Activated CD4-positive, CD25-positive, alpha-beta regulatory T cell (primary cell): ENCODE results near the gene SPHK2.

ENCODE experiments used
- DNase-seq, 4 experiments: peaks; one replicate each; lab custom pipeline; 2025; lab: John Stamatoyannopoulos, UW

Gene SPHK2

DNA sequence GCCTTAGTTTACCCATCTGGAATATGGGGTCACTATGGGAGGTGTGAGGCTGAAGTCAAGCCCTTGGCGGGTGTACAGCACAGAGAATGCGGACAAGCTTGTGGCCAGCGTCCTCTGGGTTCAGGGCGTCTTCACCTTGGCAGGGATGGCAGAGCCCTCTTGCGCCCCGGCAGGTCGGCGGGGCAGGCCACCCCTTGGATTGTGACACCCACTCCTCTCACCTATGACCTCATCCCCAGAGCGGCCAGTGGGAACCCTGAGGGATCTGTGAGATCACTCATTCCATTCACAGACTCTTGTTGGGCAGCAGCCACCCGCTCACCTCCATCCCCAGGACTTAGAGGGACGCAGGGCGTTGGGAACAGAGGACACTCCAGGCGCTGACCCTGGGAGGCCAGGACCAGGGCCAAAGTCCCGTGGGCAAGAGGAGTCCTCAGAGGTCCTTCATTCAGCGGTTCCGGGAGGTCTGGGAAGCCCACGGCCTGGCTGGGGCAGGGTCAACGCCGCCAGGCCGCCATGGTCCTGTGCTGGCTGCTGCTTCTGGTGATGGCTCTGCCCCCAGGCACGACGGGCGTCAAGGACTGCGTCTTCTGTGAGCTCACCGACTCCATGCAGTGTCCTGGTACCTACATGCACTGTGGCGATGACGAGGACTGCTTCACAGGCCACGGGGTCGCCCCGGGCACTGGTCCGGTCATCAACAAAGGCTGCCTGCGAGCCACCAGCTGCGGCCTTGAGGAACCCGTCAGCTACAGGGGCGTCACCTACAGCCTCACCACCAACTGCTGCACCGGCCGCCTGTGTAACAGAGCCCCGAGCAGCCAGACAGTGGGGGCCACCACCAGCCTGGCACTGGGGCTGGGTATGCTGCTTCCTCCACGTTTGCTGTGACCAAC, 12.6 kb upstream of the SPHK2 start, which contains the start of gene SPACA4:
SPACA4 (plus strand) TSS at position 280 of the 896 bp plus-strand sequence; CDS start at position 517, 237 bp downstream.
- no peak for DNase-seq

- DNase-seq = no peak
These were observed 11.9 kb upstream of the SPHK2 start for GRCh38 chr19:48607359-48607755.

GRCh38 chr19:48608798-48609263, 10.5 kb upstream of the SPHK2 start:
- peak in 1 of 4 experiments; percentile 21 for DNase-seq

DNA sequence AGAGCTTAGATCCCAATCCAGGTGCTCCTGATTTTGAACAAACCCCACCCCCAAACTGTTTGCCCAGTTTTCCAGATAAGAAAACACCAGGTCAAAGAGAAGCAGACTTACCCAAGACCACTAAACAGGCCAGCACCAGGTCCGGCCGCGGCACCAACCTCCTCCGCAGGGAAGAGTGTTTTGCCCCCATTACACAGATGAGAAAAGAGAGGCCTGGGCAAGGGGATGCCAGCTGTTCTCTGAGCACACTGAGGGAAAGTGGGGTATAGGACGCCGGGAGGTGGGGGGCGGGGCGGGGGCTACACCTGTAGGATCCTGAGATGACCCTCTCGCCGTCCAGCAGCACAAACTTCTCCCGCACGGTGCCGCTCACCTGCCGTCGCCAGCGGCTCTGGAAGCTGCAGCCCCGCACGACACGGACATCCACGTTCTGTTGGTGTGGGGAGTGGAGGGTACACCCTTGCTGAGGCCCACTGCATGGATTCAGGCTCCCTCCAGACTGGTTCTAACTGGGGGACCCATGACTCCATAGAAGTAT, 9.7 kb upstream of the SPHK2 start:
- no peak for DNase-seq

DNA sequence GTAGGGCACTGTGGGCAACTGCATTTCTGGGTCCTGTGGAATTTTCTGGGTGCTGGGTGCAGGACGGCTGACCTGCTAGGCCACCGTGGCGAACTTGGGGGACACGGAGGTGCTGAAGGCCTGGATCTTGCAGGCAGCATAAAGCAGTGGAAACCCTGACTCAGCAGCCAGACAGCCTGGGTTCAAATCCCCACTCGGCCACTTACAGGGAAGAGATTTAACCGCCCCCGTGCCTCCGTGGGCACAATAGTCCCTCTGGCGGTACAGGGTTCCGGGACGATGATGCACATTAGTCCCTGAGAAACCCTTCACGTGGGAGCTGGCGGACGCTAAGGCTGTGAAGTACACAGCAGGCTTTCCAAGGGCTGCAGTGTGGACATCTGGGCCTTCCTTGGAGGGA, 7.4 kb upstream of the SPHK2 start:
- DNase-seq = no peak

DNA sequence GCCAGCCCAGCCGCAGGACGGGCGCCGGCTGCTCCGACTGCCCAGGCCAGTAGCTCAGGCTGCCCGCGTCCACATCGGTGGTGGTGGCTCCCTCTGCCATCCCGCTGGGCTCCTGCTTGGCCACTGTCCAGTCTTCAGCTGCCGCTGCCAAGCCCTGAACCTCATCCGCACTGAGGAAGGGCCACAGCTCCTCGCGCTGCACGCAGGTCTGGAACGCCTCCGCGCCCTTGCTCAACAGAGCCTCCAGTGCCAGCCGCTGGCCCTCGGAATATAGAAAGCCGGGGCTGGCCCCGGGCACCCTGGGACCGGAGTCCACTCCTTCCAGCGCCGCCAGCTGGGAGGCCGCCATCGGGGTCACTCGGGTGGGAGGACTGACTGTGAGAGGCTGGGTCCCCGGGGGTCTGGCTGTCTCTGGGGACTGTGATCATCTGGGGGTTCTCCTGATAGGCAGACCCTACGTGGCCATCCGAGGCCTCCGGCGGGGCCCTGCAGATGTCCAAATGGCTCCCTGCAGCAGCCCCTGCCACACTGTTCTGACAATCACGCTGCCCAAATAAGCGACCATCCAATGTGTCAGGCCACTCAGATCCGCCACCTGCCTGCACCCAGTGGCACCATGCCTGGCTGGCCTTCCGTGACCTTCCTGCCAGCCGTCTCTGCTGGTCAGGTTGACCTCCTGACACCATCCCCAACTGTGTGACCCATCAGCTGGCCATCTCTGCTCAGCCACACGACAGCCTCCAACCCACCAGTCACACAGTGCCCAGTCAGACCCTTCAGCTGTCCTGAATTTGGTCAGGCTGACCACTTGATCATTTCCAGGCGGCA, 6.1 kb upstream of the SPHK2 start:
- no peak for DNase-seq

- DNase-seq = no peak
These were observed 5.4 kb upstream of the SPHK2 start for GRCh38 chr19:48613852-48614435.

- DNase-seq = no peak
These were observed 4.7 kb upstream of the SPHK2 start, which contains the start of gene FAM83E for GRCh38 chr19:48614436-48615230. Gene FAM83E, minus strand, starts transcription at chr19:48615076. Its CDS starts 1,704 bp downstream, at chr19:48613372.

- DNase-seq = no peak
These were observed 3.9 kb upstream of the SPHK2 start for GRCh38 chr19:48615231-48616040.

- DNase-seq = no peak
These were observed 3.3 kb upstream of the SPHK2 start for GRCh38 chr19:48616041-48616436.

DNA sequence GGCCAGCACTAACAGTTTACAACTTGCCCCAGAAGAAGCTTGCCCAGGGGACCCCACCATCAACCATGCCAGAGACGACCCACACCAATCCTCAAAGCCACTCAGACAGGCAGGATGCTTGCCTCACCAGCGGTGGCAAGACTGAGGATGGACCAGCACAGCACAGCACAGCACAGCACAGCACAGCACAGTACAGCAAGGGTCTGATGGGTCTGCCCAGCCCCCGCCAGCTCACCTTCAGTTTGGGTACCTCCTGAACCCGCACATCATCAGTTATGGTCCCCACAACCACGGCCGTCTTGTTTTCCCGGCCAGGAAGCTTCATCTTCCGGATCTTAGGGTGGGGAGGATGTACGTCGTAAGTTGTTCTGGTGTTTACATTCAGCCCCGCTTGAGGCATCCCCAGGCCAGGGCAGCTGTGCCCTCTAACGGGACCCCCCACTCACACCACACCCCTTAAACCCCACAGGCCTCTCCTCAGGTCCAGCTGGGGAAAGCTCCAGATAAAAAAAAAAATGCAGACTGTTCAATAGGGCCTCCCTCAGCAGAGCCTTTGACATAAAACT, 2.7 kb upstream of the SPHK2 start:
- no peak for DNase-seq

GRCh38 chr19:48617146-48617937, 2.0 kb upstream of the SPHK2 start:
- DNase-seq = no peak

GRCh38 chr19:48618278-48618915, 909 bp upstream of the SPHK2 start:
- DNase-seq = no peak

- no peak for DNase-seq
These were observed 633 bp downstream of the SPHK2 start for GRCh38 chr19:48619692-48620585.

GRCh38 chr19:48623556-48624066, 4.3 kb downstream of the SPHK2 start:
- DNase-seq = no peak

GRCh38 chr19:48624067-48624594, 4.8 kb downstream of the SPHK2 start:
- DNase-seq = peak; percentile 91 to 96 (median 92)
